COR-L47 (cell line): ENCODE results near the gene HLA-DPA1.
"Not testable (repeated sequence)": the region's sequence is repeated elsewhere in the genome, so short reads cannot be mapped to it uniquely, and the experiment has no call there.

ENCODE experiments used
- DNase-seq: peaks from one replicate; lab custom pipeline; 2025; lab: John Stamatoyannopoulos, UW

HLA-DPA1 gene

GRCh38 chr6:33064723-33065122 is 8.7 kb downstream of the HLA-DPA1 start:
- DNase-seq: no peak

GRCh38 chr6:33063435-33063834 is 10.0 kb downstream of the HLA-DPA1 start:
- DNase-seq: not testable (repeated sequence)

- no peak for DNase-seq
Measured at GRCh38 chr6:33061987-33062386, 11.5 kb downstream of the HLA-DPA1 start.

- DNase-seq: no peak
Measured at GRCh38 chr6:33057222-33058150, 16.0 kb downstream of the HLA-DPA1 start.

- no peak for DNase-seq
Measured at GRCh38 chr6:33053230-33053629, 20.2 kb downstream of the HLA-DPA1 start.

- DNase-seq: no peak
Measured at GRCh38 chr6:33052627-33053026, 20.8 kb downstream of the HLA-DPA1 start.

- DNase-seq: no peak
Measured at GRCh38 chr6:33050014-33050810, 23.2 kb downstream of the HLA-DPA1 start.

GRCh38 chr6:33049323-33050013 is 24.0 kb downstream of the HLA-DPA1 start:
- no peak for DNase-seq

- no peak for DNase-seq
Measured at GRCh38 chr6:33040157-33040556, 33.3 kb downstream of the HLA-DPA1 start.

GRCh38 chr6:33036535-33036934 is 36.9 kb downstream of the HLA-DPA1 start:
- DNase-seq: no peak

GRCh38 chr6:33034554-33034953 is 38.9 kb downstream of the HLA-DPA1 start:
- no peak for DNase-seq

GRCh38 chr6:33030245-33030644 is 43.2 kb downstream of the HLA-DPA1 start:
- no peak for DNase-seq

GRCh38 chr6:33029328-33030184 is 43.9 kb downstream of the HLA-DPA1 start:
- no peak for DNase-seq

- DNase-seq: no peak
Measured at GRCh38 chr6:33028220-33028849, 45.1 kb downstream of the HLA-DPA1 start.

- DNase-seq: no peak
Measured at GRCh38 chr6:33024521-33024920, 48.9 kb downstream of the HLA-DPA1 start.

- DNase-seq: no peak
Measured at GRCh38 chr6:33023536-33023935, 49.9 kb downstream of the HLA-DPA1 start.

- DNase-seq: no peak
Measured at GRCh38 chr6:33021917-33022316, 51.5 kb downstream of the HLA-DPA1 start.

- no peak for DNase-seq
Measured at GRCh38 chr6:33019372-33019771, 54.1 kb downstream of the HLA-DPA1 start.

- no peak for DNase-seq
Measured at GRCh38 chr6:33018904-33019303, 54.5 kb downstream of the HLA-DPA1 start.

- no peak for DNase-seq
Measured at GRCh38 chr6:33018418-33018817, 55.0 kb downstream of the HLA-DPA1 start.
